Mammary epithelial cell (primary cell): ENCODE measurements around the gene CCSER2.

Experiments
- CTCF ChIP-seq, 2 donors: IDR thresholded peaks in 1 of 2; conservative IDR thresholded peaks in 1 of 2; 2 replicates each; pipeline ENCODE4 v1.5.1; 2011 to 2012; ENCODE audit warnings: inconsistent platforms in 2 of 2, low read length in 2 of 2, mild to moderate bottlenecking in 2 of 2, control low read depth in 1 of 2, low read depth in 1 of 2; ENCODE audit not compliant: insufficient read depth in 1 of 2; ENCODE audit errors: extremely low read depth in 1 of 2
- EZH2 ChIP-seq: IDR thresholded peaks from 2 replicates; pipeline ENCODE4 v1.6.1; 2012; ENCODE audit warnings: low read length, inconsistent platforms, borderline replicate concordance

GRCh38 chr10:84373000-84373399 is 44.6 kb downstream of the CCSER2 start:
- no peak for TF ChIP-seq CTCF (conservative IDR thresholded peaks at IDR 0.05 in 1 of 2, IDR thresholded peaks at IDR 0.05 in 1 of 2; ENCODE audit: extremely low read depth in 1 of 2, insufficient read depth in 1 of 2, low read depth in 1 of 2, low read length in 2 of 2)
- TF ChIP-seq EZH2, result no peak
